Central memory CD8-positive, alpha-beta T cell (primary cell): ENCODE results near the gene CUX1.
"Not testable (repeated sequence)": the region's sequence is repeated elsewhere in the genome, so short reads cannot be mapped to it uniquely, and the experiment has no call there.

Experiments used
- ATAC-seq: fragments of 150-1000 bp; cut with Tn5 transposase; replicated peaks from 2 replicates; pipeline ENCODE4 v1.10.0; 2022; ENCODE audit warnings: mild to moderate bottlenecking, moderate FRiP score, moderate number of reproducible peaks; ENCODE audit not compliant: poor library complexity, severe bottlenecking; ENCODE audit errors: extremely low read depth
- DNase-seq, 2 donors: peaks; one replicate each; pipeline ENCODE4 v3.0.0; 2021; ENCODE audit warnings: low spot score in 2 of 2
- H3K27ac Mint-ChIP-seq: one replicate; pipeline ENCODE4 v1.8.0; 2022; ENCODE audit warnings: low read depth, mild to moderate bottlenecking, moderate library complexity, mixed read lengths
- H3K27me3 Mint-ChIP-seq: one replicate; pipeline ENCODE4 v1.8.0; 2022; ENCODE audit warnings: mixed read lengths
- H3K36me3 Mint-ChIP-seq: one replicate; pipeline ENCODE4 v1.8.0; 2022; ENCODE audit warnings: mild to moderate bottlenecking, moderate library complexity, mixed read lengths; ENCODE audit not compliant: insufficient read depth
- H3K4me1 Mint-ChIP-seq: one replicate; pipeline ENCODE4 v1.8.0; 2022; ENCODE audit warnings: mixed read lengths
- H3K4me3 Mint-ChIP-seq: one replicate; pipeline ENCODE4 v1.8.0; 2022; ENCODE audit warnings: mild to moderate bottlenecking, moderate library complexity, mixed read lengths
- H3K9me3 Mint-ChIP-seq: one replicate; pipeline ENCODE4 v1.8.0; 2022; ENCODE audit warnings: mixed read lengths

The CUX1 gene

GRCh38 chr7:102169651-102170392 is 352.4 kb downstream of the CUX1 start:
- peaks cover 11% of the 10 kb centered on the region for H3K36me3 Mint-ChIP-seq
- no peaks in the 10 kb centered on the region for H3K9me3 Mint-ChIP-seq
- H3K4me1 Mint-ChIP-seq = no peaks in the 10 kb centered on the region
- H3K27ac Mint-ChIP-seq = no peak overlapping the region
- no peak overlapping the region for H3K4me3 Mint-ChIP-seq
- no peaks in the 10 kb centered on the region for H3K27me3 Mint-ChIP-seq
- ATAC-seq = no peak
- DNase-seq = no peak

DNA sequence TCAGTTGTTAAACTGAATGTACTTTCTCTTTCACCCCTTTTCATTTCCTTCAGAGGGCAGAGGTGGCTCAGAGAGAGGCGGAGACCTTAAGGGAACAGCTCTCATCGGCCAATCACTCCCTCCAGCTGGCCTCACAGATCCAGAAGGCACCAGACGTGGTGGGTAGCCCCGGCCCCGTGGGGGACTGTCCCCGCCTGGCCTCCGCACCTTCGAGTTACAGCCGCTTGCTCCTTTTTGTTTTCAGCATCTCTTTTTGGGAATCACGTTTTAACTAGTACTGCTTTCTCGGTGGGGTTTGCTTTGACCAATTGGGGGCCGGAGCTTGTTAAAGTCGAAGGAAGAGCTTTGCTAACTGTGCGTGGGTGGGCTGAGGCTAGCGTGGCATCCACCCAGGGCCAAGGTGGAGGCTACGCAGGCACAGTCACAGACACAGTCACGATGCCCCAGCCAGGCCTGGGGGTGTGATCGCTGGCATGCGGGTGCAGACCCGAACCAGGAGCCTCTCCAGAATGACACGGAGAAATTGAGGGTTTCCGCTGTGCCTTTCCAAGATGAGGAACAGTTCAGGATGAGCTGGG is 353.1 kb downstream of the CUX1 start:
- Mint-ChIP-seq H3K27ac (no peak overlapping the region), H3K4me3 (no peak overlapping the region), H3K9me3 (no peaks in the 10 kb centered on the region), H3K36me3 (peaks cover 7% of the 10 kb centered on the region), H3K27me3 (no peaks in the 10 kb centered on the region), H3K4me1 (no peaks in the 10 kb centered on the region)
- ATAC-seq = no peak
- DNase-seq = no peak

DNA sequence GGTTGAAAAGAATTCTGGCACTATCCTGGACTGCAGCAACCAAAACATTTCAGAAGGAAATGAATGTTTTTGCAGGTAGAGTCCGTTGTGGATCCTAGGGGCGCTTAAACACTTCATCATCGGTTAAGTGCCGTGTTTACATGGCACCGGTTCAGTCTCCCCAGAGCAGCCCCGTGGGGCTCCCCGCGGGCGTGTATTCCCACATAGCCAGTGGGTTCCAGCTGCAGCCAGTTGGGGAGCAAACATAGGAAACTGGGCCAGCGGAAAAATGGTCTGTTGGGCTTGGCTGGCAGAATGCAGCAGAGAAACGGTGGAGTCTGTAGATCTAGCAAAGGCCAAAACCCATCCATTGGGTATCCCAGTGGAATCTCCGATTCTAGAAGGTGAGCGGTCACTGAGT is 356.2 kb downstream of the CUX1 start:
- DNase-seq = no peak
- Mint-ChIP-seq H3K4me3 (no peak overlapping the region), H3K4me1 (no peaks in the 10 kb centered on the region), H3K27ac (no peak overlapping the region), H3K9me3 (no peaks in the 10 kb centered on the region), H3K27me3 (no peaks in the 10 kb centered on the region), H3K36me3 (peaks cover 9% of the 10 kb centered on the region)
- no peak for ATAC-seq

GRCh38 chr7:102175423-102176170 is 358.2 kb downstream of the CUX1 start:
- Mint-ChIP-seq H3K9me3 (no peaks in the 10 kb centered on the region), H3K4me3 (no peak overlapping the region), H3K4me1 (no peaks in the 10 kb centered on the region), H3K27me3 (no peaks in the 10 kb centered on the region), H3K27ac (no peak overlapping the region), H3K36me3 (peaks cover 14% of the 10 kb centered on the region)
- ATAC-seq (no peak), DNase-seq (no peak)

DNA sequence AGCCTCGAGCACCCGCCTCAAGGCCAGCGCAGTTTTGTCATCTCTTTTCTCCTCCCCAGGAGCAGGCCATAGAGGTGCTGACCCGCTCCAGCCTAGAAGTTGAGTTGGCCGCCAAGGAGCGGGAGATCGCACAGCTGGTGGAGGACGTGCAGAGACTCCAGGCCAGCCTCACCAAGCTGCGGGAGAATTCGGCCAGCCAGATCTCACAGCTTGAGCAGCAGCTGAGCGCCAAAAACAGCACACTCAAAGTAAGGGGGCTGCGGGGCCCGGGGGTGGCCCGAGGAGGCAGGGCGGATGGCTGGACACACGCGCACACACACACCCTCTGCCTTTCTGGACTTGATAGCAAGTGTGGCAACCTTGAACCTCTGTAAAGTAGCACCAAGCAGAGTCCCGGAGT is 361.0 kb downstream of the CUX1 start:
- Mint-ChIP-seq H3K4me3 (no peak overlapping the region), H3K36me3 (peaks cover 20% of the 10 kb centered on the region), H3K4me1 (no peaks in the 10 kb centered on the region), H3K27me3 (no peaks in the 10 kb centered on the region), H3K27ac (no peak overlapping the region), H3K9me3 (no peaks in the 10 kb centered on the region)
- no peak for DNase-seq
- ATAC-seq = no peak

GRCh38 chr7:102180727-102181126 is 363.3 kb downstream of the CUX1 start:
- no peak overlapping the region for H3K4me3 Mint-ChIP-seq
- peaks cover 23% of the 10 kb centered on the region for H3K36me3 Mint-ChIP-seq
- no peaks in the 10 kb centered on the region for H3K9me3 Mint-ChIP-seq
- no peak overlapping the region for H3K27ac Mint-ChIP-seq
- H3K4me1 Mint-ChIP-seq = no peaks in the 10 kb centered on the region
- DNase-seq (no peak), ATAC-seq (no peak)
- H3K27me3 Mint-ChIP-seq = no peaks in the 10 kb centered on the region

GRCh38 chr7:102181517-102181916 is 364.1 kb downstream of the CUX1 start:
- Mint-ChIP-seq H3K9me3 (no peaks in the 10 kb centered on the region), H3K27ac (no peak overlapping the region), H3K4me1 (no peaks in the 10 kb centered on the region), H3K36me3 (peaks cover 23% of the 10 kb centered on the region), H3K4me3 (no peak overlapping the region), H3K27me3 (no peaks in the 10 kb centered on the region)
- no peak for ATAC-seq
- no peak for DNase-seq

- ATAC-seq (no peak), DNase-seq (no peak)
- no peak overlapping the region for H3K27ac Mint-ChIP-seq
- H3K9me3 Mint-ChIP-seq = no peaks in the 10 kb centered on the region
- H3K4me1 Mint-ChIP-seq = no peaks in the 10 kb centered on the region
- H3K4me3 Mint-ChIP-seq = no peak overlapping the region
- H3K27me3 Mint-ChIP-seq = no peaks in the 10 kb centered on the region
- H3K36me3 Mint-ChIP-seq = peaks cover 23% of the 10 kb centered on the region
Measured at GRCh38 chr7:102182016-102182415, 364.6 kb downstream of the CUX1 start.

DNA sequence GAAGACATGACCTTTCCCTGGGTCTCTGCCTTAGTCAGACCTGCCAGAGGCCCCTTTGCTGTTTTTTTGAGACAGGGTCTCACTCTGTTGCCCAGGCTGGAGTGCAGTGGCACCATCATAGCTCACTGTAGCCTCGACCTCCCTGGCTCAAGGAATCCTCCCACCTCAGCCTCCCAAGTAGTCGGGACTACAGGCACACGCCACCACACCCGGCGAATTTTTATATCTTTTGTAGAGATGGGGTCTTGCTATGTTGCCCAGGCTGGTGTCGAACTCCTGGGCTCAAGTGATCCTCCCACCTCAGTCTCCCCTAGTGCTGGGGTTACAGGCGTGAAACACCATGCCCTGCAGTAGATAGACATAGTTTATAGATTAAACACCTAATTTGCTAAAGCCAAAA is 366.4 kb downstream of the CUX1 start:
- not testable (repeated sequence) for H3K27ac Mint-ChIP-seq, ATAC-seq, H3K4me1 Mint-ChIP-seq, H3K9me3 Mint-ChIP-seq, H3K4me3 Mint-ChIP-seq, DNase-seq, H3K27me3 Mint-ChIP-seq
- peaks cover 18% of the 10 kb centered on the region for H3K36me3 Mint-ChIP-seq

DNA sequence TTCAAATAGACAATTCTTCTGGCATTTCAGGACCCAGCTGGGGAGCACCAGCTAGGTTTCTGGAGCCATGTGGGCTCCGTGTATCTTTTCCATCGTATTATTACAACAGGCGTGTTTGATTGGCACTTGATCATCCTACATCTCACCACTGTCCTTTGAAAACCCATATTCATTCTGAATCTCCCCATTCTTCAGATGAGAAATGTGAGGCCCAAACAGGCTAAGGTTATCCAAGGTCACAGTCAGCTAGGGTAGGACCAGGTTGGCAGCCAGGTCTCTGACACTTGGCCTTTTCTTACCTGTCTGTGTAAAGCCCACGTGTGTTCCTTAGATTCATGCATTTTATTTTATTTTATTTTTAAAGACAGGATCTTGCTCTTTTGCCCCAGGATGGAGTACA is 366.9 kb downstream of the CUX1 start:
- no peak overlapping the region for H3K27ac Mint-ChIP-seq
- H3K4me1 Mint-ChIP-seq = no peaks in the 10 kb centered on the region
- no peaks in the 10 kb centered on the region for H3K27me3 Mint-ChIP-seq
- DNase-seq (no peak), ATAC-seq (no peak)
- no peak overlapping the region for H3K4me3 Mint-ChIP-seq
- no peaks in the 10 kb centered on the region for H3K9me3 Mint-ChIP-seq
- peaks cover 18% of the 10 kb centered on the region for H3K36me3 Mint-ChIP-seq

GRCh38 chr7:102185796-102186195 is 368.4 kb downstream of the CUX1 start:
- Mint-ChIP-seq H3K27me3 (no peaks in the 10 kb centered on the region), H3K36me3 (peaks cover 20% of the 10 kb centered on the region), H3K4me3 (no peak overlapping the region), H3K27ac (no peak overlapping the region), H3K9me3 (no peaks in the 10 kb centered on the region), H3K4me1 (no peaks in the 10 kb centered on the region)
- ATAC-seq (no peak), DNase-seq (no peak)

- no peaks in the 10 kb centered on the region for H3K27me3 Mint-ChIP-seq
- H3K36me3 Mint-ChIP-seq = peaks cover 16% of the 10 kb centered on the region
- DNase-seq (no peak), ATAC-seq (no peak)
- no peak overlapping the region for H3K27ac Mint-ChIP-seq
- H3K4me1 Mint-ChIP-seq = no peaks in the 10 kb centered on the region
- H3K4me3 Mint-ChIP-seq = no peak overlapping the region
- H3K9me3 Mint-ChIP-seq = no peaks in the 10 kb centered on the region
Measured at GRCh38 chr7:102186306-102186705, 368.9 kb downstream of the CUX1 start.

DNA sequence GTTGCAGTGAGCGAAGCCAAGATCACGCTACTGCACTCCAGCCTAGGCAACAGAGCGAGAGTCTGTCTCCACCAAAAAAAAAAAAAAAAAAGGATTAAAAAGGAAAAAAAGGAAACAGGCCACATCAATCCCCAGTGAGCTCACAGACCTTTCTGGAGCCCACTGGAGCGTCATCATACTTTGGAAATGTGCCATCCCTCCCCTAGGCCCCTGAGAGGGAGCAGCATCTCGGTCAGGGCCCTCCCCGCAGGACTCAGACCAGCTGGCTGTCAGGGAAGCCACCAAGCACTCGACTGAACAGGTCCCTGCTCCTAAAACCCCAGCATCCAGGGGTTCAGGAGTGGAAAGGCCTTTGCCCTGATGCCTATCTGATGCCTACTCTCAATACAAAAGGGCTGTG is 371.3 kb downstream of the CUX1 start:
- no peak for ATAC-seq
- H3K27ac Mint-ChIP-seq = no peak overlapping the region
- peaks cover 14% of the 10 kb centered on the region for H3K36me3 Mint-ChIP-seq
- H3K4me3 Mint-ChIP-seq = no peak overlapping the region
- H3K4me1 Mint-ChIP-seq = peaks cover 5% of the 10 kb centered on the region
- DNase-seq = no peak
- no peaks in the 10 kb centered on the region for H3K27me3 Mint-ChIP-seq
- H3K9me3 Mint-ChIP-seq = no peaks in the 10 kb centered on the region
